T1000 (cell line): Measurements from ENCODE around the gene ACOT9.
"Not testable (repeated sequence)": the region's sequence is repeated elsewhere in the genome, so short reads cannot be mapped to it uniquely, and the experiment has no call there.

ENCODE experiments used
- DNase-seq: peaks from one replicate; lab custom pipeline; 2025; ENCODE audit warnings: mixed read lengths; lab: John Stamatoyannopoulos, UW

The ACOT9 gene

GRCh38 chrX:23742697-23743622 lies at the start of gene ACOT9:
Gene ACOT9 (minus strand): TSS chrX:23743276. CDS start chrX:23743144, 132 bp downstream.
- peak; percentile 72 for DNase-seq

- no peak for DNase-seq
Observed at GRCh38 chrX:23790155-23790497, 47.0 kb upstream of the ACOT9 start.

GRCh38 chrX:23789386-23790154 lies 46.5 kb upstream of the ACOT9 start:
- DNase-seq: no peak

- DNase-seq: no peak
Observed at GRCh38 chrX:23788946-23789345, 45.9 kb upstream of the ACOT9 start.

GRCh38 chrX:23788521-23788920 lies 45.4 kb upstream of the ACOT9 start:
- no peak for DNase-seq

- DNase-seq: no peak
Observed at GRCh38 chrX:23787745-23788118, 44.7 kb upstream of the ACOT9 start.

- DNase-seq: no peak
Observed at GRCh38 chrX:23786268-23786815, 43.3 kb upstream of the ACOT9 start.

- DNase-seq: no peak
Observed at GRCh38 chrX:23785580-23785979, 42.5 kb upstream of the ACOT9 start.

- no peak for DNase-seq
Observed at GRCh38 chrX:23784470-23785331, 41.6 kb upstream of the ACOT9 start.

- DNase-seq: no peak
Observed at GRCh38 chrX:23783589-23784469, 40.8 kb upstream of the ACOT9 start.

- peak; percentile 85 for DNase-seq
Observed at GRCh38 chrX:23782863-23783588, 40.0 kb upstream of the ACOT9 start, which contains the start of gene SAT1. Gene SAT1 (plus strand): TSS chrX:23783173. CDS start chrX:23783352, 179 bp downstream.

GRCh38 chrX:23782455-23782854 lies 39.4 kb upstream of the ACOT9 start:
- no peak for DNase-seq

- DNase-seq: no peak
Observed at GRCh38 chrX:23779025-23779424, 35.9 kb upstream of the ACOT9 start.

- no peak for DNase-seq
Observed at GRCh38 chrX:23776363-23776762, 33.3 kb upstream of the ACOT9 start.

- DNase-seq: no peak
Observed at GRCh38 chrX:23773601-23774175, 30.6 kb upstream of the ACOT9 start.

GRCh38 chrX:23771086-23771485 lies 28.0 kb upstream of the ACOT9 start:
- DNase-seq: not testable (repeated sequence)

- no peak for DNase-seq
Observed at GRCh38 chrX:23770142-23770541, 27.1 kb upstream of the ACOT9 start.

- DNase-seq: no peak
Observed at GRCh38 chrX:23766650-23767551, 23.8 kb upstream of the ACOT9 start.

- no peak for DNase-seq
Observed at GRCh38 chrX:23765868-23766267, 22.8 kb upstream of the ACOT9 start.
